Measurements from ENCODE around the gene SUN5.
"Not testable (repeated sequence)": the region's sequence is repeated elsewhere in the genome, so short reads cannot be mapped to it uniquely, and the experiment has no call there.

Gene SUN5

GRCh38 chr20:32977281-32978008 lies 26.8 kb downstream of the SUN5 start:
- no peak for DNase-seq (ENCODE audit: low spot score)

GRCh38 chr20:32976746-32977145 lies 27.5 kb downstream of the SUN5 start:
- DNase-seq (ENCODE audit: low spot score), result no peak

GRCh38 chr20:32975698-32976674 lies 28.2 kb downstream of the SUN5 start:
- no peak for DNase-seq (ENCODE audit: low spot score)

- not testable (repeated sequence) for DNase-seq (ENCODE audit: low spot score)
Measured at GRCh38 chr20:32975121-32975520, 29.1 kb downstream of the SUN5 start.

- not testable (repeated sequence) for DNase-seq (ENCODE audit: low spot score)
Measured at GRCh38 chr20:32974204-32975064, 29.8 kb downstream of the SUN5 start.

- no peak for DNase-seq (ENCODE audit: low spot score)
Measured at GRCh38 chr20:32973077-32973717, 31.0 kb downstream of the SUN5 start.

GRCh38 chr20:32972181-32973076 lies 31.8 kb downstream of the SUN5 start:
- no peak for DNase-seq (ENCODE audit: low spot score)

GRCh38 chr20:32971703-32972161 lies 32.5 kb downstream of the SUN5 start:
- no peak for DNase-seq (ENCODE audit: low spot score)

- no peak for DNase-seq (ENCODE audit: low spot score)
Measured at GRCh38 chr20:32970973-32971300, 33.3 kb downstream of the SUN5 start.

GRCh38 chr20:32970115-32970972 lies 33.9 kb downstream of the SUN5 start:
- no peak for DNase-seq (ENCODE audit: low spot score)

- DNase-seq (ENCODE audit: low spot score), result no peak
Measured at GRCh38 chr20:32969356-32970114, 34.7 kb downstream of the SUN5 start.

GRCh38 chr20:32968478-32969241 lies 35.6 kb downstream of the SUN5 start:
- DNase-seq (ENCODE audit: low spot score), result no peak

- DNase-seq (ENCODE audit: low spot score), result no peak
Measured at GRCh38 chr20:32967961-32968457, 36.2 kb downstream of the SUN5 start.

- DNase-seq (ENCODE audit: low spot score), result no peak
Measured at GRCh38 chr20:32966881-32967781, 37.1 kb downstream of the SUN5 start.

- no peak for DNase-seq (ENCODE audit: low spot score)
Measured at GRCh38 chr20:32966382-32966781, 37.9 kb downstream of the SUN5 start.

GRCh38 chr20:32965581-32966373 lies 38.5 kb downstream of the SUN5 start:
- no peak for DNase-seq (ENCODE audit: low spot score)

Data from hematopoietic multipotent progenitor cell treated with erythropoietin and hydrocortisone succinate and interleukin-3 and kit ligand, for 15 days (in vitro differentiated cells).